H9 (cell line): ENCODE results near the gene SELENOS. TPM values are rescaled to one million over a fixed set of nuclear protein-coding genes. Genes with fewer than 3 reads are reported as not detected.

Experiments
- DNase-seq: peaks from one replicate; pipeline ENCODE4 v3.0.0-alpha.2; 2017
- H2AFZ ChIP-seq: one replicate; pipeline ENCODE4 v1.6.1; 2013; ENCODE audit warnings: mild to moderate bottlenecking, low read length, control low read depth, moderate library complexity
- H2AK5ac ChIP-seq: 2 replicates; pipeline ENCODE4 v1.6.1; 2013; ENCODE audit warnings: low read length, control low read depth, mixed read lengths; ENCODE audit not compliant: insufficient read length
- H2BK120ac ChIP-seq: one replicate; pipeline ENCODE4 v1.6.1; 2013; ENCODE audit warnings: low read depth, mild to moderate bottlenecking, low read length, control low read depth, inconsistent platforms; ENCODE audit not compliant: poor library complexity, severe bottlenecking
- H2BK12ac ChIP-seq: 2 replicates; pipeline ENCODE4 v1.6.1; 2013; ENCODE audit warnings: low read length, control low read depth, mixed read lengths, low read depth; ENCODE audit not compliant: insufficient read length
- H2BK15ac ChIP-seq: 2 replicates; pipeline ENCODE4 v1.6.1; 2013; ENCODE audit warnings: low read depth, low read length, control low read depth
- H2BK20ac ChIP-seq: one replicate; pipeline ENCODE4 v1.6.1; 2013; ENCODE audit warnings: low read depth, mild to moderate bottlenecking, low read length, control low read depth, inconsistent platforms; ENCODE audit not compliant: poor library complexity, severe bottlenecking
- H2BK5ac ChIP-seq: 2 replicates; pipeline ENCODE4 v1.6.1; 2013; ENCODE audit warnings: low read length, control low read depth, mixed read lengths; ENCODE audit not compliant: insufficient read length
- H3K14ac ChIP-seq: 2 replicates; pipeline ENCODE4 v1.6.1; 2013; ENCODE audit warnings: low read length, control low read depth; ENCODE audit not compliant: insufficient read depth
- H3K18ac ChIP-seq: 2 replicates; pipeline ENCODE4 v1.6.1; 2013; ENCODE audit warnings: low read depth, mild to moderate bottlenecking, mixed read lengths, low read length, control low read depth; ENCODE audit not compliant: insufficient read length
- H3K23ac ChIP-seq: 2 replicates; pipeline ENCODE4 v1.6.1; 2013; ENCODE audit warnings: low read length, control low read depth, mixed read lengths, low read depth; ENCODE audit not compliant: insufficient read length
- H3K23me2 ChIP-seq: 2 replicates; pipeline ENCODE4 v1.6.1; 2013; ENCODE audit warnings: low read depth, mild to moderate bottlenecking, mixed read lengths, low read length, control low read depth; ENCODE audit not compliant: insufficient read length, poor library complexity, severe bottlenecking
- H3K27ac ChIP-seq: 2 replicates; pipeline ENCODE4 v1.5.1; 2013; ENCODE audit warnings: low read length, control low read depth, mixed read lengths, low read depth; ENCODE audit not compliant: insufficient read length
- H3K27me3 ChIP-seq: 2 replicates; pipeline ENCODE4 v1.6.1; 2013; ENCODE audit warnings: low read length, control low read depth, inconsistent platforms; ENCODE audit not compliant: insufficient read depth
- H3K4ac ChIP-seq: 2 replicates; pipeline ENCODE4 v1.6.1; 2013; ENCODE audit warnings: low read depth, mild to moderate bottlenecking, control low read depth, inconsistent platforms, low read length, moderate library complexity
- H3K4me1 ChIP-seq: 2 replicates; pipeline ENCODE4 v1.6.1; 2013; ENCODE audit warnings: low read length, control low read depth, inconsistent platforms; ENCODE audit not compliant: insufficient read depth
- H3K4me2 ChIP-seq: 2 replicates; pipeline ENCODE4 v1.6.1; 2013; ENCODE audit warnings: low read length, control low read depth, mixed read lengths; ENCODE audit not compliant: insufficient read length, insufficient read depth
- H3K56ac ChIP-seq: 2 replicates; pipeline ENCODE4 v1.6.1; 2013; ENCODE audit warnings: low read depth, mild to moderate bottlenecking, mixed read lengths, low read length, control low read depth; ENCODE audit not compliant: insufficient read length
- H3K79me1 ChIP-seq: 2 replicates; pipeline ENCODE4 v1.6.1; 2013; ENCODE audit warnings: low read depth, mild to moderate bottlenecking, moderate library complexity, low read length, control low read depth, inconsistent platforms; ENCODE audit not compliant: insufficient read depth, poor library complexity, severe bottlenecking
- H3K79me2 ChIP-seq: 2 replicates; pipeline ENCODE4 v1.6.1; 2013; ENCODE audit warnings: low read length, control low read depth, inconsistent platforms; ENCODE audit not compliant: insufficient read depth
- H3K9ac ChIP-seq: 2 replicates; pipeline ENCODE4 v1.6.1; 2013; ENCODE audit warnings: low read length, control low read depth, mixed read lengths; ENCODE audit not compliant: insufficient read length; ENCODE audit errors: extremely low read depth
- H3K9me3 ChIP-seq: one replicate; pipeline ENCODE4 v1.6.1; 2013; ENCODE audit warnings: low read depth, low read length, inconsistent platforms; ENCODE audit not compliant: control insufficient read depth
- H3T11ph ChIP-seq: one replicate; pipeline ENCODE4 v1.6.1; 2013; ENCODE audit warnings: mild to moderate bottlenecking, low read length, control low read depth, inconsistent platforms
- H4K20me1 ChIP-seq: one replicate; pipeline ENCODE4 v1.6.1; 2013; ENCODE audit not compliant: control insufficient read depth, insufficient read length, insufficient read depth
- H4K5ac ChIP-seq: 2 replicates; pipeline ENCODE4 v1.6.1; 2013; ENCODE audit warnings: low read depth, mild to moderate bottlenecking, mixed read lengths, low read length, control low read depth; ENCODE audit not compliant: insufficient read length
- H4K8ac ChIP-seq: replicated peaks from 2 replicates; pipeline ENCODE4 v1.6.1; 2013; ENCODE audit warnings: low read length, control low read depth, mixed read lengths, low read depth; ENCODE audit not compliant: insufficient read length
- H4K91ac ChIP-seq: 2 replicates; pipeline ENCODE4 v1.6.1; 2013; ENCODE audit warnings: low read depth, mild to moderate bottlenecking, moderate library complexity, mixed read lengths, low read length, control low read depth; ENCODE audit not compliant: insufficient read length
- H3K27ac Mint-ChIP-seq, 3 experiments: 2 replicates in 2 of 3; 3 replicates in 1 of 3; pipeline ENCODE4 v1.8.0; 2020 to 2021; ENCODE audit warnings: mixed read lengths in 3 of 3, mild to moderate bottlenecking in 1 of 3, moderate library complexity in 1 of 3
- H3K27me3 Mint-ChIP-seq: 2 replicates; pipeline ENCODE4 v1.8.0; 2021; ENCODE audit warnings: low read depth, mild to moderate bottlenecking, moderate library complexity, mixed read lengths
- H3K36me3 Mint-ChIP-seq, 3 experiments: 2 replicates in 2 of 3; 3 replicates in 1 of 3; pipeline ENCODE4 v1.8.0; 2020 to 2021; ENCODE audit warnings: low read depth in 3 of 3, mixed read lengths in 3 of 3; ENCODE audit not compliant: insufficient read depth in 1 of 3
- H3K4me1 Mint-ChIP-seq, 2 experiments: 2 replicates each; pipeline ENCODE4 v1.8.0; 2020; ENCODE audit warnings: mixed read lengths in 2 of 2
- H3K4me3 Mint-ChIP-seq, 2 experiments: 2 replicates in 1 of 2; 3 replicates in 1 of 2; pipeline ENCODE4 v1.8.0; 2020 to 2021; ENCODE audit warnings: mild to moderate bottlenecking in 2 of 2, mixed read lengths in 2 of 2, moderate library complexity in 1 of 2
- H3K9me3 Mint-ChIP-seq, 2 experiments: 2 replicates in 1 of 2; 3 replicates in 1 of 2; pipeline ENCODE4 v1.8.0; 2020; ENCODE audit warnings: mild to moderate bottlenecking in 2 of 2, mixed read lengths in 2 of 2, moderate library complexity in 1 of 2
- WGBS: extraction: QIAGEN DNeasy Blood & Tissue Kit; methylation state at CpG from one replicate; pipeline ENCODE4 v1.1.7; 2013; ENCODE audit warnings: missing lambda C conversion rate, low lambda C conversion rate, mixed read lengths; ENCODE audit not compliant: insufficient read length; ENCODE audit errors: extremely low coverage; 5-methylcytosine and 5-hydroxymethylcytosine counted together
- total RNA-seq: library from RNA; stranded (reverse); gene quantifications from 2 replicates; pipeline ENCODE4 v1.2.1, GENCODE V29; 2021
- TF ChIP-seq, protein P1 (sequence below): fragments of 200-600 bp; sonication (generic); conservative IDR thresholded peaks from 3 replicates; pipeline ENCODE4 v1.8.0; 2021; ENCODE audit warnings: antibody characterized with exemption, mild to moderate bottlenecking

Gene SELENOS
- total RNA-seq, 1 experiment from 2014 or later, result 57.7 TPM

DNA sequence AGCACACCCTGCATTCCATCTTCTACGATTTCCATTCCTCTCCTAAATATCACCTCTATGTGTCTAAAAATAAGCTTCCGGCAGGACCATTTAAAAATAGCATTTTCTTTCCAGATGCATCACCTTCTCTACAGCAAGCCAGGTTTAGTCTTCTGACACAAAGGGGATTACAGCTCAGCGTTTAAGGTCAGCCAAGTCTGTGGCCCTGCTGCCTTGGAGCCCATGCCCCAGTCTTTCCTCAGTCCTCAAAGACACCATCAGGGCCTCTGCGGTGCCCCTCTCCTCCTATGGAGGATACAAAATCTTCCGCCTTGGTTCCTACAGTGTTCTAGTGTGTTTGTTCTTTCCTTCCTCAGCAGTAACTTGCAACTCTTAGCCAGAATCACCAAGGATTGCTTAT, 3.8 kb downstream of the SELENOS start:
- no peak overlapping the region for H4K8ac ChIP-seq
- H3K4me1 ChIP-seq, result no peaks in the 10 kb centered on the region
- H3K79me1 ChIP-seq, result no peaks in the 10 kb centered on the region
- H2BK5ac ChIP-seq, result no peak overlapping the region
- H2BK120ac ChIP-seq, result no peak overlapping the region
- H3K4me2 ChIP-seq, result no peak overlapping the region
- TF ChIP-seq, protein P1, sequence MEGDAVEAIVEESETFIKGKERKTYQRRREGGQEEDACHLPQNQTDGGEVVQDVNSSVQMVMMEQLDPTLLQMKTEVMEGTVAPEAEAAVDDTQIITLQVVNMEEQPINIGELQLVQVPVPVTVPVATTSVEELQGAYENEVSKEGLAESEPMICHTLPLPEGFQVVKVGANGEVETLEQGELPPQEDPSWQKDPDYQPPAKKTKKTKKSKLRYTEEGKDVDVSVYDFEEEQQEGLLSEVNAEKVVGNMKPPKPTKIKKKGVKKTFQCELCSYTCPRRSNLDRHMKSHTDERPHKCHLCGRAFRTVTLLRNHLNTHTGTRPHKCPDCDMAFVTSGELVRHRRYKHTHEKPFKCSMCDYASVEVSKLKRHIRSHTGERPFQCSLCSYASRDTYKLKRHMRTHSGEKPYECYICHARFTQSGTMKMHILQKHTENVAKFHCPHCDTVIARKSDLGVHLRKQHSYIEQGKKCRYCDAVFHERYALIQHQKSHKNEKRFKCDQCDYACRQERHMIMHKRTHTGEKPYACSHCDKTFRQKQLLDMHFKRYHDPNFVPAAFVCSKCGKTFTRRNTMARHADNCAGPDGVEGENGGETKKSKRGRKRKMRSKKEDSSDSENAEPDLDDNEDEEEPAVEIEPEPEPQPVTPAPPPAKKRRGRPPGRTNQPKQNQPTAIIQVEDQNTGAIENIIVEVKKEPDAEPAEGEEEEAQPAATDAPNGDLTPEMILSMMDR, result no peak
- H3K23me2 ChIP-seq, result peaks cover 11% of the 10 kb centered on the region
- H2BK15ac ChIP-seq, result no peak overlapping the region
- no peaks in the 10 kb centered on the region for H3K9me3 ChIP-seq
- Mint-ChIP-seq H3K27me3 (no peaks in the 10 kb centered on the region), H3K27ac (no peak overlapping the region), H3K9me3 (no peaks in the 10 kb centered on the region), H3K4me1 (peaks cover 2 to 7% of the 10 kb centered on the region in 2 experiments), H3K4me3 (no peak overlapping the region), H3K36me3 (peaks cover 39 to 76% (median 63%) of the 10 kb centered on the region in 3 experiments; a peak in 6 of 7 replicates)
- H4K5ac ChIP-seq, result no peak overlapping the region
- H3T11ph ChIP-seq, result no peak overlapping the region
- no CpG with 5 or more reads among the region's 5 CpGs for WGBS
- no peak overlapping the region for H3K27ac ChIP-seq
- no peaks in the 10 kb centered on the region for H4K20me1 ChIP-seq
- no peak overlapping the region for H2BK12ac ChIP-seq
- H3K56ac ChIP-seq, result no peak overlapping the region
- no peak overlapping the region for H3K23ac ChIP-seq
- H3K18ac ChIP-seq, result no peak overlapping the region
- no peak overlapping the region for H3K4ac ChIP-seq
- H2AFZ ChIP-seq, result no peak overlapping the region
- no peak overlapping the region for H3K14ac ChIP-seq
- no peak overlapping the region for H3K9ac ChIP-seq
- H3K27me3 ChIP-seq, result no peaks in the 10 kb centered on the region
- DNase-seq, result no peak
- no peak overlapping the region for H2AK5ac ChIP-seq
- no peak overlapping the region for H4K91ac ChIP-seq
- H2BK20ac ChIP-seq, result no peak overlapping the region
- no peaks in the 10 kb centered on the region; the same call in 1 of the 2 replicates for H3K79me2 ChIP-seq
